Right renal pelvis (tissue), 4 donors: ENCODE measurements around the gene RPL26. TPM values are rescaled to one million over a fixed set of nuclear protein-coding genes. Genes with fewer than 3 reads are reported as not detected.
"Not testable (repeated sequence)": the region's sequence is repeated elsewhere in the genome, so short reads cannot be mapped to it uniquely, and the experiment has no call there.

ENCODE experiments used
- DNase-seq, 4 donors: peaks; one replicate each; pipeline ENCODE4 v3.0.0-alpha.2; 2013; ENCODE audit warnings: low read depth in 4 of 4, low spot score in 3 of 4, missing footprints in 1 of 4
- polyA plus RNA-seq, 4 donors: library from polyadenylated mRNA; unstranded; fragments of 120-200 nt; gene quantifications; one replicate each; pipeline ENCODE4 v1.2.1, GENCODE V29; 2013; ENCODE audit not compliant: insufficient read length in 4 of 4

Gene RPL26
- polyA plus RNA-seq, 4 donors, result 2,521 to 2,727 (median 2,681) TPM

GRCh38 chr17:8369944-8370343, 13.0 kb downstream of the RPL26 start:
- DNase-seq, result no peak

DNA sequence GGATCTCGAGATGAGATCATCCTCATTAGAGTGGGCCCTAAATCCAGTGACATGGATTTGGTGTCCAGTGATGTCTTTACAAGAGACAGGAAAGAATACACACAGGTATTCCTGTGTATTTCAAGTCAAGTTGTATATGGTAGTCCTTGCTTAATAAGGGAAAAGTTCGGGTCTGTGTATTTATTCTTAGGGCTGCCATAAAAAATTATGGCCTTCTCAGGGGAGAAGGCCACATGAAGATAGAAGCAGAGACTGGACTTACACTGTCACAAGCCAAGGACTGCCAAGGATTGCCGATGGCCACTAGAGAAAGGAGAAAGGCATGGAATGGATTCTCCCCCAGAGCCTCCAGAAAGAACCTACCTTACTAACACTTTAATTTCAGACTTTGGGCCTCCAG, 14.8 kb downstream of the RPL26 start:
- DNase-seq, result no peak

GRCh38 chr17:8366231-8366630, 16.8 kb downstream of the RPL26 start:
- no peak for DNase-seq

DNA sequence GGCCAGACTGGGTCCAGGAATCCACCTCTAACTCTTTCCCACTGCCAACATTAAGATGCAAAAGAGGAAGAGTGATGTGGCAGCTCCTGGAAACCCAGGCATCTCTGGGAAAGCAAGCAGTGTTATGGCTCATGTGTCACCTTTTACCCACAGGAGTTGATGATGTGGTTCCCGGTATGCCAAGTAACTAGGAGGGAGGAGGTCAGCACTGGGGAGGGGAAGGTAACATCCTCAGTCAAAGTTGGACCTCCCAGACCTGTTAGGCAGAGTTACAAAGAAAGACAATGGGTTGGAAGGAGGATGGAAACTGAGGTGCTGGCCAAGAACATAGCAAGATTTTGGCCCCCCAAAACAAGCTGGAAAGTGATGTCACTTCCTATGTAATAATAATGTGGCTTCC, 17.9 kb downstream of the RPL26 start:
- DNase-seq, result no peak

- no peak for DNase-seq
These were observed 20.2 kb downstream of the RPL26 start for GRCh38 chr17:8362651-8363332.

DNA sequence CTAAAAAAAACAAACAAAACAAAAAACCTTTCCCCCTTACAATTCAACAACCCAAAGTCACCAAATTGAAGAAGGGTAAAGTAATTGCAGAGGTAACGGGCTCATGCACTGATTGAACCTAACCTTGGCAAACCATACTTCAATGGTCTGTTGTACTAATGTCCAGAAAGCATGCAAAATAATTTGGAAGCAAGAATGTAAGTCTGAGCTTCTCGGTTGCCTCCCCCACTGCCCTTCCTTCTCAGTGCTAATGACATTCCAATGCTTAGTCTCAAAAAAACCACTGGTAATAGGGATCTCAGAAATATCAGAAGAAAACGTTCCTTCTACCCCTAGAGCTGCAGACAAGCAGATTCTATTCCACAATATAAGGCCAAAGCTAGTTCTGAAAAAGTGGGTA, 22.2 kb downstream of the RPL26 start:
- DNase-seq, result no peak

- no peak for DNase-seq
These were observed 22.7 kb downstream of the RPL26 start for GRCh38 chr17:8360260-8360659.

- peak in 1 of 4 donors; percentile 18 for DNase-seq
These were observed 23.2 kb downstream of the RPL26 start for GRCh38 chr17:8359769-8360168.

DNA sequence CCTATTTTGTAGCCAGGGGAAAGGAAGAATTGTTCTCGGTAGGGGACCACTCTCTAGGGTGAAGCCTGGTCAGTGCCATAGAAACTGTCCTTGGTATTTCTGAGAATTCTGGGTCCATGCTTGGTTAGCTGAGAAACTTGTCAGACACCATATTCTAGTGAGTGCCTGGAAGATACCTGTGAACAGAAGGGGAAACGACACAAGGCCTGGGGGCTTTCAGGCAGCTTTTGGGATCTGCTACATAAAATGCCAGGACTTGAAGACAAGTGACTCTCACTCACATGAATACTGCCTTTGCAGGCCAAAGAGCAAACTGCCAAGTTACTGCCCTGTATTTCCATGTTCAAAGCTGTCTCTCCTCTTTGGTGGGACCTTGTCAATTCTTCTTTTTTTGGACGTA, 25.1 kb downstream of the RPL26 start:
- no peak for DNase-seq

- DNase-seq, result no peak
These were observed 28.8 kb downstream of the RPL26 start for GRCh38 chr17:8354236-8354635.

DNA sequence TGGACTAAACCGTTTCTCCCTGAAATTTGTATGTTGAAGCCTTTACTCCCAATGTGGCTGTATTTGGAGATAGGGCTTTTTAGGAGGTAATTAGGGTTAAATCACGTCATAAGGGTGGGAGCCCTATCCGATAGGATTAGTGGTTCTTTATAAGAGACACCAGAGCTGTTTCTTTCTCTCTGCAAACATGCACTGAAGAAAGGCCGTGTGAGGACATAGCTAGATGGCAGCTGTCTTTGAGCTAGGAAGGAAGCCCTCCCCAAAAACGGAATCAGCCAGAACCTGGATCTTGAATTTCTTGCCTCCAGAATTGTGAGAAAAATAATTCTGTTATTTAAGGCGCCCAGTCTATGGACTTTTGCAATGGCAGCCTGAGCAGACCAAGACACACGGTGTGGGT, 29.3 kb downstream of the RPL26 start:
- no peak for DNase-seq

DNA sequence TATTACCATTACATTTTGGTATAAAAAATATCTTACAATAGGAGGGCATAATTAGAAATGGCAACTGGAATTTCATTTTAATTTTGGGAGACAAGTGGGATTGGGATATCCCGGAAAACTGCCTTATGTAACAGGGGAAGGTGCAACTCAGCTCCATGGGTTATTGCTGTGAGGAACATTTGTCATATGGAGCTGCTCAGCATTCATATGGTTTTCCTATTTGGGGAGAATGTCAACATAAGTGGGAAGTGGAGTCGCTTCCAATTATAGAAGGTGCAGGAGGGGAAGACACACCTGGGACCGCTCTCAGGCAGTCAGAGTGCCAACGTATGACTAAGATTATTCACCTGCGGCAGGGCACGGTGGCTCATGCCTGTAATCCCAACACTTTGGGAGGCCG, 32.7 kb downstream of the RPL26 start:
- DNase-seq, result no peak

- not testable (repeated sequence) for DNase-seq
These were observed 36.0 kb downstream of the RPL26 start for GRCh38 chr17:8347001-8347400.

GRCh38 chr17:8345951-8346665, 36.9 kb downstream of the RPL26 start:
- DNase-seq, result no peak

- no peak for DNase-seq
These were observed 37.8 kb downstream of the RPL26 start for GRCh38 chr17:8345052-8345690.

- no peak for DNase-seq
These were observed 41.5 kb downstream of the RPL26 start for GRCh38 chr17:8341456-8341855.

DNA sequence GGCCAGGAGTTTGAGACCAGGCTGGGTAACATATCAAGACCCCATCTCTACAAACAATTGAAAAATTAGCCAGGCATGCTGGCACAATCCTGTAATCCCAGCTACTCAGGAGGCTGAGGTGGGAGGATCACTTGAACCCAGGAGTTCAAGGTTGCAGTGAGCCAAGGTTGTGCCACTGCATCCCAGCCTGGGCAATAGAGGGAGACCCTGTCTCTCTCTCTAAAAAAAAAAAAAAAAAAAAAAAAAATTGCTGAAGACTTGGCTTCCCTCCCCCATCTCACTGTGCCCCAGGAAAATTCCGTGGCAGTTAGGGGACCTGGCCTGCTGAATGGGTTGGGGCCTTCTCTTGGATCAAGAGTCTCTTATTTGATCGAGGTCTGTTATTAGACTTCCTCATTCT, 43.5 kb downstream of the RPL26 start, which contains the start of gene ODF4:
Gene ODF4, plus strand, starts transcription at position 301 of the 400 bp plus-strand sequence. CDS start 212 bp downstream, outside the sequence.
- DNase-seq, result no peak

DNA sequence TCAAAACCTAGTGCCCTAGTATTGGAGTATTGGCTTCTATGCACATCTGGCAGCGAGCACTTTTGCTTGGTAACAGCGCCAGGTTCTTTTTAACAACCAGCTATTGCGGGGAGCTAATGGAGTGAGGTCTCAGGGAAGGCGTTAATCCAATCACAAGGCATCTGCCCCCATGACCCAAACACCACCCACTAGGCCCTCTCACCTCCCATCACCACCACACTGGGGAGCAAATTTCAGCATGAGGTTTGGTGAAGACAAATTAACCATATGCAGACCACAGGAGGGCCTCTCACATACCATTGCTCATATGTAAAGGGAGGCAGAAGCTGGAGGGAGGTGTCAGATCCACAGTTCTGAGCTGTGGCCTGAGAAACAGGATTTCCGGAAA, 44.2 kb downstream of the RPL26 start:
- no peak for DNase-seq

- no peak for DNase-seq
These were observed 44.9 kb downstream of the RPL26 start for GRCh38 chr17:8337802-8338752.

DNA sequence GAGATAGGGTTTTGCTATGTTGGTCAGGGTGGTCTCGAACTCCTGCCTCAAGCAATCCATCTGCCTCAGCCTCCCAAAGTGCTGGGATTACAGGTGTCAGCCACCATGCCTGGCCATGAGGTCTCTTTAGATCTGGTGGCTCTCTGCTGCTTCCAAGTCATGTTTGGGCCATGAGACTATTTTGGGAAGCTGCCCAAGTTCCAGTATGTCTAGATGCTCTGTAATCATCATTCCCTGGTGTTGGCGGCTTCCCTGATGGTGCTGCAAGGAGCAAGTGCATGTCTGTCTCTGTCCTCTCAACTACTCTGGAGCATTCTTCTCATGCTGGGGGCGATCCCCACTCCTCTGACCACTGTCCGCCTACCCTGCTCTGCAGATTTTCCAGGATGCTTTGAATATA, 49.7 kb downstream of the RPL26 start:
- no peak for DNase-seq

- DNase-seq, result no peak
These were observed 50.3 kb downstream of the RPL26 start for GRCh38 chr17:8332688-8333087.
